HTERT RPE-1 (cell line): ENCODE measurements around the gene TUBA4A.
"Not testable (repeated sequence)": the region's sequence is repeated elsewhere in the genome, so short reads cannot be mapped to it uniquely, and the experiment has no call there.

Experiments used
- in situ Hi-C: fragments of 300-500 bp; cut with MboI; formaldehyde crosslinking; loops from 4 replicates; pipeline ENCODE4 v1.14.3; 2020; ENCODE audit warnings: low sequenced_read_pairs

The TUBA4A gene

DNA sequence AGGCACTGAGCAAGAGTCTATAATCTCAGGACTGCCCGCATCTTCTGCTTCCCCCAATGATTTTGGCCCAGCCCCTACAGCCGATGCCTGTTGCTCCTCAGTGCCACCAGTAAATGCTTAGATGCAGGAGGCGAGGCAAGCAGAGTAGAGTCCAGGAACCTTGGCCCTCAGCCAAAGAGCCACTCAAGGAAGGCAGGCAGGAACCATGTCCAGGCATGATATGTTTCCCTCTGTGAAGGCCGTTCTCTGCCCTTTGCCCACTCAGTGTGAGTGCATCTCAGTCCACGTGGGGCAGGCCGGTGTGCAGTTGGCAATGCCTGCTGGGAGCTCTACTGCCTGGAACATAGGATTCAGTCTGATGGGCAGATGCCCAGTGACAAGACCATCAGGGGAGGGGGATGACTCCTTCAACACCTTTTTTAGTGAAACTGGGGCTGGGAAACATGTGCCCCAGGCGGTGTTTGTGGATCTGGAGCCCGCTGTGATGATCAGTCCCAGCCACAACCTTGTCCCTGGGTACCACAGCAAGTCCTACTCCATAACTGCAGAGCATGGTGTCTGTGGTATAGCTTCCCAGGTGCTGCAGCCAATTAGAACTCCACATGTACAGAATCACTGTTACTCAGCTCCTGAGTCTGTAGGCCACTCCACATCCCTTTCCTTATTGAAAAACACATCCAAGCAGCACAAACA, 15.8 kb upstream of the TUBA4A start:
- in situ Hi-C loops = no loop called here

- in situ Hi-C loops = no loop called here
Measured at GRCh38 chr2:219268294-219268693, 14.6 kb upstream of the TUBA4A start.

- in situ Hi-C loops = no loop called here
Measured at GRCh38 chr2:219266886-219267285, 13.2 kb upstream of the TUBA4A start.

- in situ Hi-C loops = no loop called here
Measured at GRCh38 chr2:219266232-219266631, 12.5 kb upstream of the TUBA4A start.

- in situ Hi-C loops = no loop called here
Measured at GRCh38 chr2:219261024-219261855, 7.5 kb upstream of the TUBA4A start.

DNA sequence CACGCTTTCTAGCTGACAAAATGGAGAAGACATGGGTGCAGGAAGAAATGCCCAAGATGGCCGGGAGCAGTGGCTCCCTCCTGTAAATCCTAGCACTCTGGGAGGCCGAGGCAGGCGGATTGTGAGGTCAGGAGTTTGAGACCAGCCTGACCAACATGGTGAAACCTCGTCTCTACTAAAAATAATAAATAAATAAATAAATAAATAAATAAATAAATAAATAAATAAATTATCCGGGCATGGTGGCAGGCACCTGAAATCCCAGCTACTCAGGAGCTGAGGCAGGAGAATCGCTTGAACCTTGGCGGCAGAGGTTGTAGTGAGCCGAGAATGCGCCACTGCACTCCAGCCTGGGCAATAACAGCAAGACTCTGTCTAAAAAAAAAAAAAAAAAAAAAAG, 5.2 kb upstream of the TUBA4A start:
- in situ Hi-C loops = not testable (repeated sequence)

DNA sequence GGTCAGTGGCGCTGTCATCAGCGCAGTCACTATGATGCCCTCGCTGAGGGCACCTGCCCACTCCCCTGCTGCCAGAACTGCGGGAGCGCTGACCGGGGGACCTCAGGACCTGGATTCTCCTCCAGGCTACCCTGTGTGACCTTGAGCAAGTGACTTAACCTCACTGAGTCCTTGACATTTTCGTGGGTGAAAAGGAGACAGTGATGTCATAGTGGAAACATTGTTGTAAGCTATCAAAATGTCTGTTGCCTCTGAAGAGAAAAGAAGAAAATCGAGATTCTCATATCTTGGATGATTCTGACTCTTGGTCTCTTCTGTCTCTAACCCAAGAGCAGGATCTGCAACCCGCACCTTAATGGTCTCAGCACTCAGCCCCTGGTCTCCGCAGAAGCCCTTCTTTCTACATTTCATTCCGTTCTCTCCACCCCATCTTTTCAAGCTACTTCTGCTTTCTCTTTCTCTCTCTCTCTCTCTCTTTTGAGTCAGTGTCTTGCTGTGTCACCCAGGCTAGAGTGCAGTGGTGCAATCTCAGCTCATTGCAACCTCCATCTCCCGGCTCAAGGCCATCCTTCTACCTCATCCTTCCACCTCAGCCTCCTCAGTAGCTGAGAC, 978 bp upstream of the TUBA4A start:
- in situ Hi-C loops = no loop called here

DNA sequence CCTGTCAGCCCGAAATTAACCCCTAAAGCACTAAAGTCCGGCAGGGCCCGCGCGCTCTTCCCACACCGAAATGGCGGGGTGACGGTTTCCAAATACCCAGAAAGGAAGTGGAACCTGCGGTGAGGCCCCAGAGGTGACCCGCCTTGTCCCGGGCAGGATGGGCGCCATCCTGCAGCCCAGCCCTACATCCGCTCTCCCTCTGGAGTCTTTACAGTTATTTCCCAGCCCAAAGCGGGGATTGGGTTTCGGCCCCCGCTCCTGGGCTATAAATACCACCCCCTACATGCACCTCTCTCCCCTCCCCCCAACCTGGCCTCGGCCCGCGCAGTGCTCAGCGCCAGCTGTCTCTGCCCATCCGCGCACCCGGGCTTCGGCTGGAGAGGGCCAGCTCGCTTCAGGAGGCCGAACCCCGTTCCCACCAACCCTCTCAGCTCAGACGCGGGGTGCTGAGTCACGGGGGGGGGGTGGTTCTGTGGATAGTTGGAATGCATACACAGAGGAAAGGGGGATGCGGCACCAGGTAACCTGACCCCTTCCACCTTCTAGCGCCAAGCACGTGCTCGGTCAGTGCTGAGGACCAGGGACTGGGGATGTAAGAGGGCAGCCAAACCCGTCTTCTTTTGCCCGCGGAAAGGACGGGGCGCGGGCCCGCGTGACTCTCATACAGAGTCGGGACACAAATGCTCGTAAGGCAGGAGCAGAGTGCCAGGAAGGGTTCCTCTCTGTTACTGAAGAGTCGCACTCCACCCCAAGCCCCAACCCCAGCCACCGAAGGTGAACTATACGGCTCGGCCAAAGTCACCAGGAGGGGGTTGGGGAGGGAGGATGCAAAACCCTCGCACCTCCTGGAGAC, 592 bp downstream of the TUBA4A start, which contains the start of gene TUBA4B:
Gene TUBA4B (plus strand): TSS at position 344 of the 853 bp plus-strand sequence. CDS start 165 bp downstream, at position 509.
- in situ Hi-C loops = no loop called here

DNA sequence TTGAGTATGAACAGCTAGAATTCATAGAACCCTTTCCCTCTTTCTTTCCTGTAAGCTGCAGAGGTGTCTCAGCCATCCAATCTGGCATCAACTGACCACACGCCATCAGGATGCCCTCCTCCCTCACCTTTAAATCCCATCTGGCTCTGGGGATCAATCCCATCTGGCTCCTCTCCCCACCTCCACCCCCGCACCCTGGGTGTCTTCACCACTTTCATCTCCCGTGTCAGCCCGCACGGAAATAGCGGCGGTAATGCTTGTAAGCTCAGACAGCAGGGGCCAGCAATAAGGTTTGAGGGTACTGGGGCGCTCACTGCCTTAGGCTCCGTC, 1.2 kb downstream of the TUBA4A start:
- in situ Hi-C loops = no loop called here

DNA sequence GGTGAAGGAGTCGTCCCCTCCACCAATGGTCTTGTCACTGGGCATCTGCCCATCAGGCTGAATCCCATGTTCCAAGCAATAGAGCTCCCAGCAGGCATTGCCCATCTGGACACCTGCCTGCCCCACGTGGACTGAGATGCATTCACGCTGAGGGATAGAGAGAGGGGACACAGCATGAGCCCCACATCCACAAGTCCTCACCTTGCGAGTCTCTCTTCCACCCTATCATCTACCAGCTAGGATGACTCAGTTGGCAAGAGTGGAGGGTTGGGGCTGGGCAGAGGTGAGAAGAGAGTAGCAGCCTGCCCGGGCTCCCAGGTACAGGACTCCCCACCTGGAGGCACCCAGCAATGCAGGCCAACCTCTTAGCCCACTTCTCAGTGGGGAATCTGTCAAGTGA, 1.6 kb downstream of the TUBA4A start:
- in situ Hi-C loops = no loop called here

GRCh38 chr2:219251656-219252055, 2.1 kb downstream of the TUBA4A start:
- in situ Hi-C loops = no loop called here

DNA sequence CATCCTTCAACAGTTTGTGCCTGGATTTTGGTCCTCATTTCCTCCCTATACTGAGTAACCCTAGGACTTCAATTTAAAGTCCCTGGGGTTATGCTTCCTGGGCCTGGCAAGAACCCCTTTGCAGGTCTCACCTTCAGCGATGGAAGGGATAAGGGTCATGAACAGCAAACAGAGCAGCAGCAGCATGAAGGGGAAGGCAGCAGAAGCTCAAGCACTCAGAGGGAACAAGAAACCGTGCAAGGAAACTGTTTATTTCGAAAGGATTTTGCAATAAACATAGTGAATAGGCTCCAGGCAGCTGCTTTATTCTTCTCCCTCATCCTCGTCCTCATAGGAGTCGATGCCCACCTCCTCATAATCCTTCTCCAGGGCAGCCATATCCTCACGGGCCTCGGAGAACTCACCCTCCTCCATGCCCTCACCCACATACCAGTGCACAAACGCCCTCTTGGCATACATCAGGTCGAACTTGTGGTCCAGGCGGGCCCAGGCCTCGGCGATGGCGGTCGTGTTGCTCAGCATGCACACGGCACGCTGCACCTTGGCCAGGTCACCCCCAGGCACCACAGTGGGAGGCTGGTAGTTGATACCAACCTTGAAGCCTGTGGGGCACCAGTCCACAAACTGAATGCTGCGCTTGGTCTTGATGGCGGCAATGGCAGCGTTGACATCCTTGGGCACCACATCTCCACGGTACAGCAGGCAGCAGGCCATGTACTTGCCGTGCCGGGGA, 3.5 kb downstream of the TUBA4A start:
- in situ Hi-C loops = no loop called here

GRCh38 chr2:219249203-219249980, 4.3 kb downstream of the TUBA4A start:
- in situ Hi-C loops = no loop called here

- in situ Hi-C loops = no loop called here
Measured at GRCh38 chr2:219248845-219249202, 4.9 kb downstream of the TUBA4A start.

- in situ Hi-C loops = no loop called here
Measured at GRCh38 chr2:219247678-219248642, 5.8 kb downstream of the TUBA4A start.

- in situ Hi-C loops = no loop called here
Measured at GRCh38 chr2:219246559-219246958, 7.2 kb downstream of the TUBA4A start.

DNA sequence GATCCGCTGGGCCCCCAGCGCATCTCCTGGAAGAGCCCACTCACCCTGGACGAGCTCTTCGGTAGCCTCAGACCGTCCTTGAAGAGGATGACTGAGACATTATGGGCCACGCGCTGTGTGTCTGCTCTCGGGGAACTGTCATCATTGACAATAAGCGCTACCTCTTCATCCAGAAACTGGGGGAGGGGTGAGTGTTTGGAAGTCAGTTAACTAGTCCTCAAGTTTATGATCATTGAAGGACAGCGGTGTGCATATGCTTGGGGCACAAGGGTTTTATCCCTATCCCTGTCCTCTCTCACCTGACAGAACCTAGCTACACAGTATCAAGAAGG, 7.9 kb downstream of the TUBA4A start:
- in situ Hi-C loops = no loop called here

DNA sequence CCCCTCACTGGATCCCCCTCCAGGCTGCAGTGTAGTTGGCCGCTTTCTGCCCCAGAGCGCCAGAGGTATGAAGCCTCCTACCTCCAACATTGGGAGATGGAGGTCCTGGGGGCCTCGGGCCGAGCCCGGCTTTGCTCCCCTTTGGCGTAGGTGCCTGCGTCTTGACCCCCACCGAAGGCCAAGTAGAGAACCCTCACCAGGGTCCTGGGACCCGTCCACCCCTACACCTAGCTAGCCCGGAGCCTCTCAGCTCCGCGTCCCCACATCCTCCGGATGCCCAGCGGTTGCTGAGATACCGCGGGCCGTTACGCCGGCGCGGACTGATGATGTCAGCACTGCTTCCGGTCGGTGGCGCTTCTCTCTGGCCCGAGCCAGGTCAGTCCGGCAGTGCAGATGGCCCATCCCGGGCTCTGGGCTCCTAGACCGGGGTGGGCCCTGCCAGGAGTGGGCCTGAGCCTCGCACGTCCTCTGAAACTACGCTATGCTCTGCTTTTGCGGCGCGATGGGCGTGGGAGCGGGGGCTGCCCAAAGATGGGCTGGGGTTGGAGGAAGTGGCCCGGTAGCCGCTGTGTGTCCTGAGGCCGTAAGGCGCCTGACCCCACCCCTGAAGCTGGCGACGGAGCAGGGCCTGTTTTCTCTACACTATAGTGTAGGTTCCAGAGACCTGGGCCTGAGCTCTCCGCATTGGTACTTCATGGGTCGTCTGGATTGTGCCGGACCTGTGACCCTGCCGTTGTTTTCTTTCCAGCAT, 8.4 kb downstream of the TUBA4A start, which contains the start of the genes GLB1L and STK16:
Gene GLB1L (minus strand): TSS at position 297 of the 751 bp plus-strand sequence. CDS start 1,871 bp downstream, outside the sequence.
Gene STK16 (plus strand): TSS at position 332 of the 751 bp plus-strand sequence. CDS start 521 bp downstream, outside the sequence.
- in situ Hi-C loops = no loop called here
